ENCODE measurements around the gene TBPL1. TPM values are rescaled to one million over a fixed set of nuclear protein-coding genes. Genes with fewer than 3 reads are reported as not detected.

The TBPL1 gene
- total RNA-seq, 1 donor from 2014 or later: 13.4 TPM

GRCh38 chr6:133948472-133948871 is 4.6 kb upstream of the TBPL1 start:
- no peak for DNase-seq
- H3K27me3 ChIP-seq (ENCODE audit: low read depth): no peaks in the 10 kb centered on the region
- H3K9me3 ChIP-seq (replicated peaks): no peaks in the 10 kb centered on the region
- H3K4me3 ChIP-seq: no peak overlapping the region
- H3K36me3 ChIP-seq: no peaks in the 10 kb centered on the region
- H3K27ac ChIP-seq (replicated peaks): no peak overlapping the region
- intact Hi-C loops (cut with micrococcal nuclease): no loop called here
- H3K4me1 ChIP-seq: peaks cover 22% of the 10 kb centered on the region
- TF ChIP-seq, protein P1, sequence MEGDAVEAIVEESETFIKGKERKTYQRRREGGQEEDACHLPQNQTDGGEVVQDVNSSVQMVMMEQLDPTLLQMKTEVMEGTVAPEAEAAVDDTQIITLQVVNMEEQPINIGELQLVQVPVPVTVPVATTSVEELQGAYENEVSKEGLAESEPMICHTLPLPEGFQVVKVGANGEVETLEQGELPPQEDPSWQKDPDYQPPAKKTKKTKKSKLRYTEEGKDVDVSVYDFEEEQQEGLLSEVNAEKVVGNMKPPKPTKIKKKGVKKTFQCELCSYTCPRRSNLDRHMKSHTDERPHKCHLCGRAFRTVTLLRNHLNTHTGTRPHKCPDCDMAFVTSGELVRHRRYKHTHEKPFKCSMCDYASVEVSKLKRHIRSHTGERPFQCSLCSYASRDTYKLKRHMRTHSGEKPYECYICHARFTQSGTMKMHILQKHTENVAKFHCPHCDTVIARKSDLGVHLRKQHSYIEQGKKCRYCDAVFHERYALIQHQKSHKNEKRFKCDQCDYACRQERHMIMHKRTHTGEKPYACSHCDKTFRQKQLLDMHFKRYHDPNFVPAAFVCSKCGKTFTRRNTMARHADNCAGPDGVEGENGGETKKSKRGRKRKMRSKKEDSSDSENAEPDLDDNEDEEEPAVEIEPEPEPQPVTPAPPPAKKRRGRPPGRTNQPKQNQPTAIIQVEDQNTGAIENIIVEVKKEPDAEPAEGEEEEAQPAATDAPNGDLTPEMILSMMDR (IDR thresholded peaks at IDR 0.05; ENCODE audit: borderline replicate concordance): no peak

- Histone ChIP-seq H3K27me3 (ENCODE audit: low read depth) (no peaks in the 10 kb centered on the region), H3K36me3 (no peaks in the 10 kb centered on the region), H3K4me3 (peak overlapping the region; percentile 78), H3K4me1 (peaks cover 48% of the 10 kb centered on the region), H3K9me3 (replicated peaks) (no peaks in the 10 kb centered on the region), H3K27ac (replicated peaks) (peak overlapping the region; percentile 95)
- intact Hi-C loops (cut with micrococcal nuclease): no loop called here
- no peak for DNase-seq
- TF ChIP-seq, protein P1 (IDR thresholded peaks at IDR 0.05; ENCODE audit: borderline replicate concordance): no peak
These were observed 1.8 kb upstream of the TBPL1 start for GRCh38 chr6:133951227-133951626.

DNA sequence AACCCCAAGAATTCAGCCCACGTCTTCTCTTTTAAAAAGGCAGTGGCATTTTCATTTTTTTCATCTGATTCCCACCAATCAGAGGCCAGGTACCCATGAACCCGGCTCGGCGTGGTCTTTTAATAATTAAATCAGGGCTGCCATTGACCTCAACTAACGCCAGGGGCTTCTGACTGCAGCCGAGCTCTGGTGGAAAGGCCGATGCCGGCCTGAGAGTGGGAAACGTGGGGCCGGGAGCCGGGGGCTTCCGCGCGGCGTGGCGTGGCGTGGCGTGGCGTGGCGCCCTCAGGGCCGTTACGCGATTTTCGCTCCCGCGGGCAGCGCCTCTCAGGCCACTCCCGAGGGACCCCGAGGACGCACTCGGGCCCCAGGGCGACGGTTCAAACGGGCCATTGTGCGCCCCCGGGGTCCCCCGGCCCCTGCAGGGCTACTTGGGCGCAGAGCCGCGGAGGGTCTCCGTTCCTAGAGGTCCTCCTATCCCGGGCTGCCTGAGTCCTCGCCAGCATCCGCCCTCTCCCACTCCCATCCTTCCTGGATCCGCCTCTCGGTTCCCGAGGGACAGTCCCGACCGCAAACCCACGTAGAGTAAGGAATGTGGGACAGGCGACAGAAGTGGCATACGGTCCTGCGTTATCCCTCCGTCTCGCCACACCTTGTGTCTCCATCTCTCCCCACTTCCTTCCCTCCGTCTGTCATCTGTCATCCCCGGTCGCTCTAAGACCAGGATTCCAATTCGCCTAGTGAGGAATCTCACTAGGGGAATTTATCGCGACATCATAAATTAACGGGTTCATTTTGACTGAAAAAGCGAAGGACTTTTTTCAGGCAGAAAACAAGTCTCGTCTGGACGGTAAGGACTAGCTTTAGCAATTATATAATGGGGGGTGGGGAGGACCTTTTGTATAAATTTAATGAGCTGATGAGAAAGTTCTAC is 876 bp upstream of the TBPL1 start:
- peak; percentile 67 for DNase-seq
- Histone ChIP-seq H3K4me1 (peaks cover 48% of the 10 kb centered on the region), H3K27ac (replicated peaks) (peak overlapping the region; percentile 95), H3K9me3 (replicated peaks) (no peaks in the 10 kb centered on the region), H3K4me3 (peak overlapping the region; percentile 78), H3K36me3 (no peaks in the 10 kb centered on the region), H3K27me3 (ENCODE audit: low read depth) (no peaks in the 10 kb centered on the region)
- intact Hi-C loops (cut with micrococcal nuclease): no loop called here
- TF ChIP-seq, protein P1 (IDR thresholded peaks at IDR 0.05; ENCODE audit: borderline replicate concordance): peak; percentile 59

GRCh38 chr6:133953634-133954415 is 801 bp downstream of the TBPL1 start:
- peak overlapping the region; percentile 95 for H3K27ac ChIP-seq (replicated peaks)
- intact Hi-C loops (cut with micrococcal nuclease): no loop called here
- H3K4me1 ChIP-seq: peaks cover 65% of the 10 kb centered on the region
- peak overlapping the region; percentile 78 for H3K4me3 ChIP-seq
- H3K27me3 ChIP-seq (ENCODE audit: low read depth): no peaks in the 10 kb centered on the region
- TF ChIP-seq, protein P1 (IDR thresholded peaks at IDR 0.05; ENCODE audit: borderline replicate concordance): no peak
- no peak for DNase-seq
- H3K9me3 ChIP-seq (replicated peaks): no peaks in the 10 kb centered on the region
- no peaks in the 10 kb centered on the region for H3K36me3 ChIP-seq

DNA sequence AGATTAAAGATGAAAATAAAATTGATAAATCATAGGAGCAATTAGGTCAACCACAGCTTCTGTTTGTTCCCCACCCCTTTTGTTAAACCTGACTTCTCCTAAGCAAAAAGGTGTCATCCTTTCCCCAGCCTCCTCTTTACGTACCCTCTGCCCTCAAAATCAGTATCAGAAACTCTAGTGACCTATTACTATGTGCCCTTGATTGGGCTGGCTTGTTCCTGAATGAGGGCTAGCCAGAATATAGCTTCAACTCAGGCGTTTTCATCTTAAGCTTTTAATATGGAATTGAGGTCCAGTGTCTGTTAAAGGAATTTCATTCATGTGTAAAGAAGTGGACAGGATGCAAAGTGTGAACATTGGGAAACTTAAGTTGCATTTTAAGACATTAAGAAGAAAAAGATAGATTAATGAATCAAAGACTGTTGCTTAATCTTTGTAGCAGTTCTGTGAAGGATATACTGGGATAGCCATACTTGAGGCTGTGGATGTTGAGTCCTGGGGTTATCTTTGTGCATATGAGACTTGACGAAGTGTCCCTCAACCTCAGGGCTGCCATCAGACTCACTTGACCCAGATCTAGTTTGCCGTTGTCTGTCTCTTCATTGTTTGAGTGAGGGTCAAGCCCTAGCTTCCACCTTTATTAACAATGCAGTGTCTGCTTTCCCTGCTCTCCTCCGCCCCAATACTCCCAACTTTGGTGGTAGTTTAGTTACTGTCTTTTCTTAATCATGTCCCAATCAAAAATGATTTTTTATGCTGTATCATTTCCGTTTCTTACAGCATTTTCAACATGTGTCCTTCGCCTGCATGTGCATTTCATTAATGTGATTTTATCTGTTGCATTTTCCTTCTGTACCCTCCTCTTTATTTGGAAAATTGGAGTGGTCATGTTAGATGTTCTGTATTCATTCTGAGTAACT is 1.9 kb downstream of the TBPL1 start:
- no peak for DNase-seq
- H3K9me3 ChIP-seq (replicated peaks): no peaks in the 10 kb centered on the region
- H3K36me3 ChIP-seq: no peaks in the 10 kb centered on the region
- H3K4me3 ChIP-seq: peak overlapping the region; percentile 78
- intact Hi-C loops (cut with micrococcal nuclease): no loop called here
- no peaks in the 10 kb centered on the region for H3K27me3 ChIP-seq (ENCODE audit: low read depth)
- H3K27ac ChIP-seq (replicated peaks): no peak overlapping the region
- TF ChIP-seq, protein P1 (IDR thresholded peaks at IDR 0.05; ENCODE audit: borderline replicate concordance): no peak
- H3K4me1 ChIP-seq: peaks cover 71% of the 10 kb centered on the region
